GM19238 (cell line): ENCODE results near the gene SLC35F1.

Source experiments
- DNase-seq: peaks from one replicate; pipeline ENCODE4 v3.0.0; 2011; ENCODE audit warnings: low spot score; ENCODE audit not compliant: insufficient read length

The SLC35F1 gene

GRCh38 chr6:118186672-118187567 is 279.9 kb downstream of the SLC35F1 start:
- no peak for DNase-seq

GRCh38 chr6:118187568-118188164 is 280.6 kb downstream of the SLC35F1 start:
- no peak for DNase-seq

GRCh38 chr6:118188561-118188960 is 281.5 kb downstream of the SLC35F1 start:
- DNase-seq = no peak

GRCh38 chr6:118197539-118197938 is 290.5 kb downstream of the SLC35F1 start:
- no peak for DNase-seq

- DNase-seq = no peak
These were observed 291.7 kb downstream of the SLC35F1 start for GRCh38 chr6:118198746-118199145.

- no peak for DNase-seq
These were observed 293.1 kb downstream of the SLC35F1 start for GRCh38 chr6:118200160-118200559.

- DNase-seq = no peak
These were observed 295.5 kb downstream of the SLC35F1 start for GRCh38 chr6:118202517-118202916.

GRCh38 chr6:118203545-118203944 is 296.5 kb downstream of the SLC35F1 start:
- no peak for DNase-seq

- no peak for DNase-seq
These were observed 299.2 kb downstream of the SLC35F1 start for GRCh38 chr6:118206221-118206620.

GRCh38 chr6:118207947-118208346 is 300.9 kb downstream of the SLC35F1 start:
- no peak for DNase-seq

GRCh38 chr6:118212451-118213173 is 305.5 kb downstream of the SLC35F1 start:
- no peak for DNase-seq

GRCh38 chr6:118215269-118215668 is 308.2 kb downstream of the SLC35F1 start:
- no peak for DNase-seq

GRCh38 chr6:118216751-118217150 is 309.7 kb downstream of the SLC35F1 start:
- DNase-seq = no peak

- no peak for DNase-seq
These were observed 311.1 kb downstream of the SLC35F1 start for GRCh38 chr6:118218156-118218555.

- no peak for DNase-seq
These were observed 313.5 kb downstream of the SLC35F1 start for GRCh38 chr6:118220429-118221128.

GRCh38 chr6:118223316-118223715 is 316.3 kb downstream of the SLC35F1 start:
- DNase-seq = no peak

- no peak for DNase-seq
These were observed 321.8 kb downstream of the SLC35F1 start for GRCh38 chr6:118228886-118229285.

- DNase-seq = no peak
These were observed 333.9 kb downstream of the SLC35F1 start for GRCh38 chr6:118240878-118241528.

- DNase-seq = no peak
These were observed 339.3 kb downstream of the SLC35F1 start for GRCh38 chr6:118246406-118246805.

- no peak for DNase-seq
These were observed 341.1 kb downstream of the SLC35F1 start for GRCh38 chr6:118248171-118248570.

GRCh38 chr6:118249680-118250079 is 342.6 kb downstream of the SLC35F1 start:
- DNase-seq = no peak
